Measurements from ENCODE around the gene PAXX. TPM values are rescaled to one million over a fixed set of nuclear protein-coding genes. Genes with fewer than 3 reads are reported as not detected.

The PAXX gene
- total RNA-seq, 1 donor from 2014 or later: 34.4 TPM

DNA sequence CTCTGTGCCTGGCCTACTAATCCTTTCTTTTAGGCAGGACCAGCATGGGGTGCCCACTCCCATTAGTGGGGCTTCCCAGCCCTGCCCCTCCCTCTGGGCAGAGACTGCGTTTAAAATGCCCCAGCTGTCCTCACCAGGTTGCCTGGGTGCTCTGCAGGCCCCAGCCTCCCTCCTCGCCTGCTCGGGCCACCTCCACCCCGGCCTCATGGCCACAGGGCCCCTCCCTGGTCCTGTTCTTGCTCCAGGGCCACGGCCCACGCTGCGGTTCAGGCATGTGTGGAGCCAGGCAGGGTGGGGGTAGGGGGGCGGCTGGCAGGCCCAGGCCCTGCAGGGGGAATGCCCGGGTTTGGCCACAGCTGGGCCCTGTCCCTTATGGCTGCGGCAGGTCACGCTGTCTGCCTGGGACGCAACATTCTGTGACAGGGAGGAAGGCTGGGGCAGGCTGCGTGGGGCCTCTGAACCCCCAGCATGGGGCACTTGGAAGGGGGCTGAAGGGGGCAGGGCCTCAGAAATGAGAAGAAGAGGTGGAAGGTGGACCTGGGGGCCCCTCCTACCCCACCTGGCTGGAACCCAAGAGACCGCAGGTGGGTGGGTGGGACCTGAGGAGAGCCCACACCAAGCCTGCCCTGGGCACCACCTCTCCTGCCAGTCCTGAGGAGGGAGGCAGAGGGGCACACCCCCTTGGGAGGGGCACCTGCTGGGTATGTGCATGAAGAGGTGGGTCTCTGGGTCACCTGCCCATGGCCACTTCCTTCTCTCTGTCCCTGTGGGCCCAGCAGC, 40.5 kb upstream of the PAXX start, which contains the start of gene LCN12:
Gene LCN12, plus strand, starts transcription at position 733 of the 780 bp plus-strand sequence. CDS start 55 bp downstream, outside the sequence.
- H3K36me3 Mint-ChIP-seq (ENCODE audit: low read depth): no peaks in the 10 kb centered on the region

DNA sequence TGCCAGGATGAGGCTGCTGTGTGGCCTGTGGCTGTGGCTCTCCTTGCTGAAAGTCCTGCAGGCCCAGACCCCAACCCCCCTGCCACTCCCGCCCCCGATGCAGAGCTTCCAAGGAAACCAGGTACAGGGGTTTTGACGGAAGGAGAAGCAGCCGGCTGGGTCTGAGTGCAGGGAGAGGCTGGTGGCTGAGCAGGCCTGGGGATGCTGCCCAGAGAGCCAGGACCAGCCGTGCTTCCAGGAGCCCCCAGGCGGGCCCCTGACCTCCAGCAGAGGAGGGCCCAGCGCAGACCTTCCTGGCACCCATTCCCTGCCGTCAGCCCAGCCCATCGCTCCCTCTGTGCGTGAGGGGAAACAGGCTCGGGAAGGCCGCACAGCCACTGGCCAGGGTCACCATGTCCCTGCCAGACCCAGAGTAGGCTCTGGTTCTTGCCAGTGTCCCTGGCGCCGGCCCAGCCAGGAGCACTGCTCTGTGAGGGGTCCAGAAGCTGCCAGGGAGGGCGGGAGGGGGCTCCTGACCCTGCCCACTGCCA, 39.8 kb upstream of the PAXX start:
- H3K4me1 Mint-ChIP-seq (ENCODE audit: low read depth): peaks cover 6% of the 10 kb centered on the region
- no peak overlapping the region for H3K27ac Mint-ChIP-seq (ENCODE audit: unreplicated experiment)
- TF ChIP-seq, protein P1, sequence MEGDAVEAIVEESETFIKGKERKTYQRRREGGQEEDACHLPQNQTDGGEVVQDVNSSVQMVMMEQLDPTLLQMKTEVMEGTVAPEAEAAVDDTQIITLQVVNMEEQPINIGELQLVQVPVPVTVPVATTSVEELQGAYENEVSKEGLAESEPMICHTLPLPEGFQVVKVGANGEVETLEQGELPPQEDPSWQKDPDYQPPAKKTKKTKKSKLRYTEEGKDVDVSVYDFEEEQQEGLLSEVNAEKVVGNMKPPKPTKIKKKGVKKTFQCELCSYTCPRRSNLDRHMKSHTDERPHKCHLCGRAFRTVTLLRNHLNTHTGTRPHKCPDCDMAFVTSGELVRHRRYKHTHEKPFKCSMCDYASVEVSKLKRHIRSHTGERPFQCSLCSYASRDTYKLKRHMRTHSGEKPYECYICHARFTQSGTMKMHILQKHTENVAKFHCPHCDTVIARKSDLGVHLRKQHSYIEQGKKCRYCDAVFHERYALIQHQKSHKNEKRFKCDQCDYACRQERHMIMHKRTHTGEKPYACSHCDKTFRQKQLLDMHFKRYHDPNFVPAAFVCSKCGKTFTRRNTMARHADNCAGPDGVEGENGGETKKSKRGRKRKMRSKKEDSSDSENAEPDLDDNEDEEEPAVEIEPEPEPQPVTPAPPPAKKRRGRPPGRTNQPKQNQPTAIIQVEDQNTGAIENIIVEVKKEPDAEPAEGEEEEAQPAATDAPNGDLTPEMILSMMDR (IDR thresholded peaks at IDR 0.05): no peak
- H3K36me3 Mint-ChIP-seq (ENCODE audit: low read depth): no peaks in the 10 kb centered on the region
- DNase-seq (ENCODE audit: low spot score): no peak
- H3K9me3 Mint-ChIP-seq (ENCODE audit: low read depth): peaks cover 3% of the 10 kb centered on the region
- peaks cover 2% of the 10 kb centered on the region for H3K27me3 Mint-ChIP-seq (ENCODE audit: low read depth)
- H3K4me3 Mint-ChIP-seq (ENCODE audit: unreplicated experiment): no peak overlapping the region

More for the DNA sequence above, 40.5 kb upstream of the PAXX start, which contains the start of gene LCN12:
- TF ChIP-seq, protein P1 (IDR thresholded peaks at IDR 0.05): no peak
- H3K27ac Mint-ChIP-seq (ENCODE audit: unreplicated experiment): no peak within 1 kb of the TSS
- DNase-seq (ENCODE audit: low spot score): no peak
- H3K4me1 Mint-ChIP-seq (ENCODE audit: low read depth): peaks cover 6% of the 10 kb centered on the region
- H3K27me3 Mint-ChIP-seq (ENCODE audit: low read depth): peaks cover 2% of the 10 kb centered on the region
- no peak within 1 kb of the TSS for H3K4me3 Mint-ChIP-seq (ENCODE audit: unreplicated experiment)
- peaks cover 2% of the 10 kb centered on the region for H3K9me3 Mint-ChIP-seq (ENCODE audit: low read depth)

DNA sequence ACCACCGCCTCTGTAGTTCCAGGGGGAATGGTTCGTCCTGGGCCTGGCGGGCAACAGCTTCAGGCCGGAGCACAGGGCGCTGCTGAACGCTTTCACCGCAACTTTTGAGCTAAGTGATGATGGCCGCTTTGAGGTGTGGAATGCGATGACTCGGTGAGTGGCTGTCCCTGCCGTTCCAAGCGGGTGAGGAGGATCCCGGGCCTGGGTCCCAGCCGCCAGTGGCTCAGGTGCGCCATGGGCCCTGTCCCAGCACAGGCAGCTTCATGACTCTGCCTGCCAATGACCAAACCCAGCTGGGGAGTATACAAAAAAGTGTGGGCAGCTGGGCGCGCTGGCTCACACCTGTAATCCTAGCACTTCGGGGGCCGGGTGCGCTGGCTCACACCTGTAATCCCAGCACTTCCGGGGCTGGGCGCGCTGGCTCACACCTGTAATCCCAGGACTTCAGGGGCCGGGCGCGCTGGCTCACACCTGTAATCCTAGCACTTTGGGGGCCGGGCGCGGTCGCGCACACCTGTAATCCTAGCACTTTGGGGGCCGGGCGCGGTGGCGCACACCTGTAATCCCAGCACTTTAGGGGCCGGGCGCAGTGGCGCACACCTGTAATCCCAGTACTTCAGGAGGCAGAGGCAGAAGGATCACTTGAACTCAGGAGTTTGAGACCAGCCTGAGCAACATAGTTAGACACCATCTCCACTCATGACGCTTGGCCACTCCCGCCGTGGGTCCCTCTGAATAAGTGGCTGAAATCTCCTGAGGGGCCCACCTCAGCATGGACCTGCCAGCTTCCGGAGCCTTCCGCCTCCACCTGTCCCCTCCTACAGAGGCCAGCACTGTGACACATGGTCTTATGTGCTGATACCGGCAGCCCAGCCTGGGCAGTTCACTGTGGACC, 39.1 kb upstream of the PAXX start:
- H3K27ac Mint-ChIP-seq (ENCODE audit: unreplicated experiment): no peak overlapping the region
- no peak overlapping the region for H3K4me3 Mint-ChIP-seq (ENCODE audit: unreplicated experiment)
- H3K9me3 Mint-ChIP-seq (ENCODE audit: low read depth): peaks cover 3% of the 10 kb centered on the region
- H3K27me3 Mint-ChIP-seq (ENCODE audit: low read depth): peaks cover 2% of the 10 kb centered on the region
- no peaks in the 10 kb centered on the region for H3K36me3 Mint-ChIP-seq (ENCODE audit: low read depth)
- TF ChIP-seq, protein P1 (IDR thresholded peaks at IDR 0.05): no peak
- no peak for DNase-seq (ENCODE audit: low spot score)
- H3K4me1 Mint-ChIP-seq (ENCODE audit: low read depth): peaks cover 5% of the 10 kb centered on the region

DNA sequence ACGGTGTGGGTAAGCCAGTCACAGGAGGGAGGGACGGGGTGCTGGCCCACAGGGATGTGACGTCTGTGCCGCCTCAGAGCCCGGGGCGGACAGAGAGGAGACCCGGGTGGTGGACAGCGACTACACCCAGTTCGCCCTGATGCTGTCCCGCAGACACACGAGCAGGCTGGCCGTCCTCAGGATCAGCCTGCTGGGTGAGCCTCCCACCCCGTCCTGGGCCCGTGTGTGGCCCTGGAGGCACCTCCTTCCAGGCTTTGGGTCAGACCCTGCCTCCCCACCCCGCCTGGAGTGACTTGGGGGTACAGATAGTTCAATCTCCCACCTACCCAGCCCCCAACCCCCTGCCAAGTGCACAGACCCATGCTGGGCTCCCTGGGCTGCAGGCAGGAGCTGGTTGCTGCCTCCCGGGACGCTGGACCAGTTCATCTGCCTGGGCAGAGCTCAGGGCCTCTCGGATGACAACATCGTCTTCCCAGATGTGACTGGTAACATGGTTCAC, 38.4 kb upstream of the PAXX start:
- H3K36me3 Mint-ChIP-seq (ENCODE audit: low read depth): no peaks in the 10 kb centered on the region
- no peak overlapping the region for H3K4me3 Mint-ChIP-seq (ENCODE audit: unreplicated experiment)
- DNase-seq (ENCODE audit: low spot score): no peak
- TF ChIP-seq, protein P1 (IDR thresholded peaks at IDR 0.05): no peak
- no peak overlapping the region for H3K27ac Mint-ChIP-seq (ENCODE audit: unreplicated experiment)
- H3K9me3 Mint-ChIP-seq (ENCODE audit: low read depth): peaks cover 3% of the 10 kb centered on the region
- peaks cover 2% of the 10 kb centered on the region for H3K27me3 Mint-ChIP-seq (ENCODE audit: low read depth)
- peaks cover 3% of the 10 kb centered on the region for H3K4me1 Mint-ChIP-seq (ENCODE audit: low read depth)
